Peyer's patch (tissue), 4 donors: ENCODE results near the gene TRPV5.

Source experiments
- CTCF ChIP-seq, 6 experiments: fragments of 450-650 bp in 4 of 6; fragments of 200-600 bp in 2 of 6; sonication (generic) in 1 of 6; IDR thresholded peaks; one replicate each; pipeline ENCODE4 v1.5.1; 2017 to 2019; ENCODE audit warnings: antibody characterized with exemption in 6 of 6, mild to moderate bottlenecking in 3 of 6, moderate library complexity in 1 of 6
- POLR2A ChIP-seq, 2 donors: fragments of 450-650 bp; IDR thresholded peaks; one replicate each; pipeline ENCODE4 v1.5.1; 2017; ENCODE audit warnings: antibody characterized with exemption in 2 of 2, mild to moderate bottlenecking in 2 of 2, moderate library complexity in 2 of 2

DNA sequence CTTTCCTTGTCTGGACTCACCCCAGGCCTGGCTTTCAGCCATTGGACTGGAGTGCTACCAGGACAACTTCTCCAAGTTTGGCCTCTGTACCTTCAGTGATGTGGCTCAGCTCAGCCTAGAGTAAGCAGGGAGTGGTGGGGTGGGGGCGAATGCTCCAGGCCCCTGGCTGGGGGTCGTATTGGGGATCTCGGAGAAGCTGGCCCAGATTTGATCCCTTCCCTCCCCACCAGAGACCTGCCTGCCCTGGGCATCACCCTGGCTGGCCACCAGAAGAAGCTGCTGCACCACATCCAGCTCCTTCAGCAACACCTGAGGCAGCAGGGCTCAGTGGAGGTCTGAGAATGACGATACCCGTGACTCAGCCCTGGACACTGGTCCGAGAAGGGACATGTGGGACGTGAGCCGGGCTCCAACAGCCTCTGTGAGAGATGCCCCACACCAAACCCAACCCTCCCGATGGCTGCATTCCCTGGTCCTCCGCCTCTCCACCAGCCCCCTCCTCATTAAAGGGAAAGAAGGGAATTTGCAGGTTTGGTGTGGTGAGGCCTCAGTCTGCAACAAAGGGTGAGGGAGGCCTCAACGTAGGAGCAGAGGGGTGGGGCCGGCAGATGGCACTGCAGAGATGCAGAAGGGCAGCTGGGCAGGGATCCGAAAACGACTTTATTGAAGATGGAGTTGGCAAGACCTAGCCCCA lies 62.8 kb downstream of the TRPV5 start:
- no peak for TF ChIP-seq POLR2A (IDR thresholded peaks at IDR 0.05)
- TF ChIP-seq CTCF (IDR thresholded peaks at IDR 0.05) = no peak
